ENCODE measurements around the gene CDK17.
"Not testable (repeated sequence)": the region's sequence is repeated elsewhere in the genome, so short reads cannot be mapped to it uniquely, and the experiment has no call there.

Gene CDK17

GRCh38 chr12:96346716-96347115 is 53.5 kb downstream of the CDK17 start:
- DNase-seq = peak; percentile 60
- H3K79me1 ChIP-seq (replicated peaks; ENCODE audit: low read length, poor library complexity, severe bottlenecking); H3K4me2 ChIP-seq (ENCODE audit: low read length, poor library complexity, severe bottlenecking); H3K4ac ChIP-seq (ENCODE audit: low read depth in 1 of 2, low read length in 2 of 2); H4K91ac ChIP-seq (ENCODE audit: low read length); H2BK120ac ChIP-seq (ENCODE audit: low read depth, low read length); H3K23ac ChIP-seq (ENCODE audit: low read length in 2 of 2); H3K27ac ChIP-seq (ENCODE audit: low read length, poor library complexity, severe bottlenecking); H3K27me3 ChIP-seq (ENCODE audit: control insufficient read depth in 1 of 2, insufficient read depth in 1 of 2, low read length in 2 of 2); H3K18ac ChIP-seq (ENCODE audit: low read depth in 1 of 2, low read length in 2 of 2); H4K8ac ChIP-seq (ENCODE audit: low read length); H2AFZ ChIP-seq (ENCODE audit: low read depth, low read length); H3K14ac ChIP-seq (ENCODE audit: low read length in 2 of 2); H2AK5ac ChIP-seq (ENCODE audit: low read length, severe bottlenecking); H3K4me1 ChIP-seq (ENCODE audit: control insufficient read depth, insufficient read depth, low read depth, low read length); H2BK5ac ChIP-seq (ENCODE audit: low read depth, low read length, poor library complexity, severe bottlenecking); H2BK12ac ChIP-seq (ENCODE audit: low read length in 2 of 2); H2BK15ac ChIP-seq (ENCODE audit: low read depth, poor library complexity, severe bottlenecking): not testable (repeated sequence)
- H3K9ac ChIP-seq (ENCODE audit: low read length) = peak overlapping the region; percentile 68
- peak overlapping the region in 1 of 2 experiments; percentile 58 for H3K4me3 ChIP-seq (ENCODE audit: insufficient read depth in 1 of 2, low read depth in 1 of 2, low read length in 2 of 2)
- peaks cover 0 to 14% of the 10 kb centered on the region in 2 experiments for H3K36me3 ChIP-seq (ENCODE audit: control insufficient read depth in 1 of 2, insufficient read depth in 2 of 2, low read depth in 1 of 2, low read length in 2 of 2)
- peaks cover 26% of the 10 kb centered on the region for H3K9me3 ChIP-seq (ENCODE audit: control insufficient read depth, low read length)
- 94% methylated on average over 2 of the region's 4 CpGs for WGBS

GRCh38 chr12:96344124-96344695 is 56.0 kb downstream of the CDK17 start:
- no peak overlapping the region for H2AFZ ChIP-seq (ENCODE audit: low read depth, low read length)
- H3K27ac ChIP-seq (ENCODE audit: low read length, poor library complexity, severe bottlenecking) = no peak overlapping the region
- no peak overlapping the region for H3K14ac ChIP-seq (ENCODE audit: low read length in 2 of 2)
- DNase-seq = no peak
- peaks cover 0 to 14% of the 10 kb centered on the region in 2 experiments for H3K36me3 ChIP-seq (ENCODE audit: control insufficient read depth in 1 of 2, insufficient read depth in 2 of 2, low read depth in 1 of 2, low read length in 2 of 2)
- no peak overlapping the region for H2BK12ac ChIP-seq (ENCODE audit: low read length in 2 of 2)
- no peak overlapping the region for H3K4me2 ChIP-seq (ENCODE audit: low read length, poor library complexity, severe bottlenecking)
- H3K27me3 ChIP-seq (ENCODE audit: control insufficient read depth in 1 of 2, insufficient read depth in 1 of 2, low read length in 2 of 2) = no peaks in the 10 kb centered on the region
- H3K4me3 ChIP-seq (ENCODE audit: insufficient read depth in 1 of 2, low read depth in 1 of 2, low read length in 2 of 2) = no peak overlapping the region
- H3K23ac ChIP-seq (ENCODE audit: low read length in 2 of 2) = no peak overlapping the region
- no peak overlapping the region for H2AK5ac ChIP-seq (ENCODE audit: low read length, severe bottlenecking)
- no peak overlapping the region for H3K4ac ChIP-seq (ENCODE audit: low read depth in 1 of 2, low read length in 2 of 2)
- H4K8ac ChIP-seq (ENCODE audit: low read length) = no peak overlapping the region
- WGBS = no CpG with 5 or more reads among the region's 3 CpGs
- no peak overlapping the region for H2BK15ac ChIP-seq (ENCODE audit: low read depth, poor library complexity, severe bottlenecking)
- no peak overlapping the region for H2BK5ac ChIP-seq (ENCODE audit: low read depth, low read length, poor library complexity, severe bottlenecking)
- H2BK120ac ChIP-seq (ENCODE audit: low read depth, low read length) = no peak overlapping the region
- peaks cover 2% of the 10 kb centered on the region for H3K4me1 ChIP-seq (ENCODE audit: control insufficient read depth, insufficient read depth, low read depth, low read length)
- H3K79me1 ChIP-seq (replicated peaks; ENCODE audit: low read length, poor library complexity, severe bottlenecking) = no peaks in the 10 kb centered on the region
- peaks cover 26% of the 10 kb centered on the region for H3K9me3 ChIP-seq (ENCODE audit: control insufficient read depth, low read length)
- no peak overlapping the region for H4K91ac ChIP-seq (ENCODE audit: low read length)
- H3K18ac ChIP-seq (ENCODE audit: low read depth in 1 of 2, low read length in 2 of 2) = no peak overlapping the region
- H3K9ac ChIP-seq (ENCODE audit: low read length) = no peak overlapping the region

GRCh38 chr12:96343347-96343954 is 56.8 kb downstream of the CDK17 start:
- 93% methylated on average over 2 of the region's 3 CpGs for WGBS
- H4K91ac ChIP-seq (ENCODE audit: low read length) = no peak overlapping the region

GRCh38 chr12:96339666-96340065 is 60.6 kb downstream of the CDK17 start:
- H3K4me1 ChIP-seq (ENCODE audit: control insufficient read depth, insufficient read depth, low read depth, low read length) = not testable (repeated sequence)
- WGBS = 100% methylated on average over 1 of the region's 5 CpGs

More at GRCh38 chr12:96343347-96343954, 56.8 kb downstream of the CDK17 start:
- Histone ChIP-seq H2BK12ac (ENCODE audit: low read length in 2 of 2) (no peak overlapping the region), H3K4me1 (ENCODE audit: control insufficient read depth, insufficient read depth, low read depth, low read length) (peaks cover 2% of the 10 kb centered on the region), H3K23ac (ENCODE audit: low read length in 2 of 2) (no peak overlapping the region), H3K79me1 (replicated peaks; ENCODE audit: low read length, poor library complexity, severe bottlenecking) (no peaks in the 10 kb centered on the region), H2BK15ac (ENCODE audit: low read depth, poor library complexity, severe bottlenecking) (no peak overlapping the region), H2BK5ac (ENCODE audit: low read depth, low read length, poor library complexity, severe bottlenecking) (no peak overlapping the region), H3K27ac (ENCODE audit: low read length, poor library complexity, severe bottlenecking) (no peak overlapping the region), H3K9ac (ENCODE audit: low read length) (no peak overlapping the region), H3K27me3 (ENCODE audit: control insufficient read depth in 1 of 2, insufficient read depth in 1 of 2, low read length in 2 of 2) (no peaks in the 10 kb centered on the region), H4K8ac (ENCODE audit: low read length) (no peak overlapping the region), H3K18ac (ENCODE audit: low read depth in 1 of 2, low read length in 2 of 2) (no peak overlapping the region), H3K36me3 (ENCODE audit: control insufficient read depth in 1 of 2, insufficient read depth in 2 of 2, low read depth in 1 of 2, low read length in 2 of 2) (peaks cover 0 to 14% of the 10 kb centered on the region in 2 experiments), H2AFZ (ENCODE audit: low read depth, low read length) (no peak overlapping the region), H2BK120ac (ENCODE audit: low read depth, low read length) (no peak overlapping the region), H3K4me2 (ENCODE audit: low read length, poor library complexity, severe bottlenecking) (no peak overlapping the region), H3K4ac (ENCODE audit: low read depth in 1 of 2, low read length in 2 of 2) (no peak overlapping the region), H3K4me3 (ENCODE audit: insufficient read depth in 1 of 2, low read depth in 1 of 2, low read length in 2 of 2) (no peak overlapping the region), H3K14ac (ENCODE audit: low read length in 2 of 2) (no peak overlapping the region), H3K9me3 (ENCODE audit: control insufficient read depth, low read length) (peaks cover 26% of the 10 kb centered on the region), H2AK5ac (ENCODE audit: low read length, severe bottlenecking) (no peak overlapping the region)
- no peak for DNase-seq

More at GRCh38 chr12:96339666-96340065, 60.6 kb downstream of the CDK17 start:
- not testable (repeated sequence) for H4K8ac ChIP-seq (ENCODE audit: low read length); H2BK12ac ChIP-seq (ENCODE audit: low read length in 2 of 2); H3K9ac ChIP-seq (ENCODE audit: low read length); H3K4me2 ChIP-seq (ENCODE audit: low read length, poor library complexity, severe bottlenecking); H3K4me3 ChIP-seq (ENCODE audit: insufficient read depth in 1 of 2, low read depth in 1 of 2, low read length in 2 of 2); H3K4ac ChIP-seq (ENCODE audit: low read depth in 1 of 2, low read length in 2 of 2); H2BK5ac ChIP-seq (ENCODE audit: low read depth, low read length, poor library complexity, severe bottlenecking); H2BK120ac ChIP-seq (ENCODE audit: low read depth, low read length); H2BK15ac ChIP-seq (ENCODE audit: low read depth, poor library complexity, severe bottlenecking); H3K27me3 ChIP-seq (ENCODE audit: control insufficient read depth in 1 of 2, insufficient read depth in 1 of 2, low read length in 2 of 2); H3K27ac ChIP-seq (ENCODE audit: low read length, poor library complexity, severe bottlenecking); DNase-seq; H3K23ac ChIP-seq (ENCODE audit: low read length in 2 of 2); H3K14ac ChIP-seq (ENCODE audit: low read length in 2 of 2); H2AK5ac ChIP-seq (ENCODE audit: low read length, severe bottlenecking); H3K79me1 ChIP-seq (replicated peaks; ENCODE audit: low read length, poor library complexity, severe bottlenecking); H2AFZ ChIP-seq (ENCODE audit: low read depth, low read length); H3K18ac ChIP-seq (ENCODE audit: low read depth in 1 of 2, low read length in 2 of 2); H4K91ac ChIP-seq (ENCODE audit: low read length)
- H3K36me3 ChIP-seq (ENCODE audit: control insufficient read depth in 1 of 2, insufficient read depth in 2 of 2, low read depth in 1 of 2, low read length in 2 of 2) = peaks cover 0 to 38% of the 10 kb centered on the region in 2 experiments
- peaks cover 34% of the 10 kb centered on the region for H3K9me3 ChIP-seq (ENCODE audit: control insufficient read depth, low read length)
